GM21390 (cell line): Measurements from ENCODE around the gene HAT1.

ENCODE experiments used
- ATAC-seq: cut with Tn5 transposase; IDR thresholded peaks from one replicate; pipeline ENCODE4 v1.9.1; 2021; ENCODE audit not compliant: unreplicated experiment

The HAT1 gene

DNA sequence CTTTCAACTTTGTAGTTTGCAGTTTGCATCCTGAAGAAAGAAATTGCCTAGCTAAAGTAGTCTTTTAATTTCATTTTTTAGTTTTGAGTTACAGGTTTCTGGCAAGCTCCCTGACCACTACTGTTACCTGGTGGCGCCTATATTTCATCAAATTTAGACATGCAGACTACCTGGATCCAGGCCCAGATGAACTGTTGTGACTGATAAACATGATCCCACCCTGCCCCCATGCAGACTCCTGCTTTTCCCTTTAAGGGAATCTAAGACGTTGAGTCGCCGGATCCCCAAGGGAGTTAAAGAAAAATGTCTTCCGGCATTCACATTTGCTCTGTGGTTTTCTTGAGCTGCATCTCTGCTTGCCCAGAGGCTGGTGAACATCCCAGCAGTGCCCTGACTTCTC, 99.7 kb downstream of the HAT1 start:
- ATAC-seq = no peak

DNA sequence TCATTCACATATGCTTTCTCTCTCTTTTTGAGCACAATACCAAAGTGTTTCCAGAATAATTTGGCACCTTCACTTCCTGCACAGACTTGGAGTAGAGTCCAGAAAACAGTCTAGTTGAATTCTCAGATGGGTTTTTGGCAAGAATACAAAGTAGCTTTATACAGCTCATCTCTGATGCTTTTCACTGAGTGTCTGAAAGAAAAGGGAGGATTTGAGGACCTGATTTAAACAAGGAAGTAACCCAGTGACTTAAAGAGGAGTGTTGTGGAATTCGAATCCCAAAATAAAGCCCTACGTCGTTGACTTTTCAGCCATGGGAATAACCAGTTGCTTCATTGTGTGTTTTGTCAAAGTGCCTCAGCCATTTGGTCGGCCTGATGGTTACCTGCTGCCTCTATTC, 109.3 kb downstream of the HAT1 start:
- no peak for ATAC-seq
